T-helper 1 cell treated with Interleukin-12 subunit alpha and Interleukin-12 subunit beta and Interleukin-4 antibody, amounts not matched to agents 30 μg/mL and 1 μg/mL, for 36 hours (primary cell): Measurements from ENCODE around the gene CRNKL1.

Experiments
- H3K27ac Mint-ChIP-seq: one replicate; pipeline ENCODE4 v1.8.0; 2021; ENCODE audit warnings: mild to moderate bottlenecking, mixed read lengths
- H3K27me3 Mint-ChIP-seq: one replicate; pipeline ENCODE4 v1.8.0; 2021; ENCODE audit warnings: low read depth, mixed read lengths
- H3K36me3 Mint-ChIP-seq: one replicate; pipeline ENCODE4 v1.8.0; 2021; ENCODE audit warnings: low read depth, mixed read lengths
- H3K4me1 Mint-ChIP-seq: one replicate; pipeline ENCODE4 v1.8.0; 2021; ENCODE audit warnings: low read depth, mixed read lengths
- H3K4me3 Mint-ChIP-seq: one replicate; pipeline ENCODE4 v1.8.0; 2021; ENCODE audit warnings: mild to moderate bottlenecking, moderate library complexity, mixed read lengths
- H3K9me3 Mint-ChIP-seq: one replicate; pipeline ENCODE4 v1.8.0; 2021; ENCODE audit warnings: mixed read lengths

CRNKL1 gene

DNA sequence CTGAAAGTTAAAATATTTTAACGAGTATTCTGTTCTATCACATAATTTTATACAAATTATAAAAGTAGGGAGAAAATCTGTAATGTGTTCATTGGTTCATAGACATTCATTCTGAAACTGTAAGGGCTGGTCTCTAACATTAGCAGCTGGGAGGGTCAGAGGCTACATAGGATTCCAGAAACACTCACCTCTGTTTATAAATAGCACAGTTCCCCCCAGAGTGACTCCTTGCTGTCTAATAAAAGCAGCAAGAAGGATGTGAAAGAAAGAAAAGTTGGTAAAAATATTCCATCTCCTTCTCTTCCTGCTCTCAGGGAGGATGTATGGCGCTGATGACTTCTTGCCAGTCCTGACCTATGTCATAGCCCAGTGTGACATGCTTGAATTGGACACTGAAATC is 60.4 kb downstream of the CRNKL1 start:
- no peaks in the 10 kb centered on the region for H3K4me1 Mint-ChIP-seq
- no peak overlapping the region for H3K27ac Mint-ChIP-seq
- peaks cover 3% of the 10 kb centered on the region for H3K27me3 Mint-ChIP-seq
- no peak overlapping the region for H3K4me3 Mint-ChIP-seq
- no peaks in the 10 kb centered on the region for H3K9me3 Mint-ChIP-seq
- no peaks in the 10 kb centered on the region for H3K36me3 Mint-ChIP-seq

DNA sequence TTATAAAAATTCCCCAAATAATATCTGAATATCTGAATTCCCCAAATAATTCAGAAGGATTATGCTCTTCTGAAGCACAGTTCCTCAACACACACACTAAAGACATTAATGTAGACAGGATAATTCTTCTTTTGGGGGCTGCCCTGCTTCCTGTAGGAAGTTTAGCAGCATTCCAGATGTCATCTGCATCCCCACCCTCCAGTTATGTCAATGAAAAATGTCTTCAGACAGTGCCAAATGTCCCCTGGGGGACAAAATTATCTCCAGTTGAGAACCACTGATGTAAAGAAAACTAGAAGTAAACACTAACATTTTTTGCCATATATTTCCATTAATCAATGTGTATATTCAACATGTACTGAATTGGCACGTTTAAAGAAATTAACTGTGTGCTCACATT is 61.0 kb downstream of the CRNKL1 start:
- H3K27ac Mint-ChIP-seq: no peak overlapping the region
- peaks cover 3% of the 10 kb centered on the region for H3K27me3 Mint-ChIP-seq
- H3K36me3 Mint-ChIP-seq: no peaks in the 10 kb centered on the region
- no peak overlapping the region for H3K4me3 Mint-ChIP-seq
- H3K9me3 Mint-ChIP-seq: no peaks in the 10 kb centered on the region
- H3K4me1 Mint-ChIP-seq: no peaks in the 10 kb centered on the region

DNA sequence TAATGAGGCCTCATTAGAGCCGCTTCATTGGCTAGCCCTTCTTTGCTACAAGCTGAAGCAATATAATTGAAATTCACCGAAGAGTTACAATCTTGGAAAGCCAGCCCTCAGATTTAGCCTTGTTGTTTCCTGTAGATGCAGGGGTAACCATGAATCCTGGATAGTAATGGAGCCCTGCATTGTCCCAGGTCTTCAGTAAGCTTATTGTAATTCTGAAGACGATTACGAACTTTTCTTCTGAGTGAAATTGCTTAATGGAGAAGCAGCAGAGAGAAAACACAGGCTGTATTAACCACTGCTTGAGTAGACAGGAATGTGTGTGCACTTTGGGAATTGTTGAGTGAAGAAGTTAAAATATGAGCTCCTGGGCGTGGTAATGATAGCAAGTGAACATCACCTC is 61.4 kb downstream of the CRNKL1 start:
- H3K4me3 Mint-ChIP-seq: no peak overlapping the region
- H3K4me1 Mint-ChIP-seq: no peaks in the 10 kb centered on the region
- no peaks in the 10 kb centered on the region for H3K36me3 Mint-ChIP-seq
- no peak overlapping the region for H3K27ac Mint-ChIP-seq
- no peaks in the 10 kb centered on the region for H3K9me3 Mint-ChIP-seq
- H3K27me3 Mint-ChIP-seq: peaks cover 3% of the 10 kb centered on the region

DNA sequence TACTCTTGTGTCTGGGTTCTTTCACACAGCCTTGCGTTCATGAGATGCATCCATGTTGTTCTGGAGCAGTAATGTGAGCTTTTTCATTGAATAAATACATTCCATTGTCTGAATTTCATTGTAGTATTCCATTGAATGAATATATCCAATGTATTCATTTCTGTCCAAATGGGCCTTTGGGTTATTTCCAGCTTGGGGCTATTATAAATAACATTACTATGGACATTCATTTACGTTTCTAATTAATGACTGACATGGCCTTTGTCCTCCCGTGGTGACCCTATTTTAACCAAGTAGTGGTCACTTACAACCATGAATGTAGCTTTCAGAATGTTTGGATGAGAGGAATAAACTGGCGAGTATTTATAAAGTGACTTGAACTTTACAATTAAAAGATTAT is 65.2 kb downstream of the CRNKL1 start:
- H3K9me3 Mint-ChIP-seq: no peaks in the 10 kb centered on the region
- no peak overlapping the region for H3K4me3 Mint-ChIP-seq
- no peaks in the 10 kb centered on the region for H3K27me3 Mint-ChIP-seq
- H3K27ac Mint-ChIP-seq: no peak overlapping the region
- H3K4me1 Mint-ChIP-seq: no peaks in the 10 kb centered on the region
- no peaks in the 10 kb centered on the region for H3K36me3 Mint-ChIP-seq

DNA sequence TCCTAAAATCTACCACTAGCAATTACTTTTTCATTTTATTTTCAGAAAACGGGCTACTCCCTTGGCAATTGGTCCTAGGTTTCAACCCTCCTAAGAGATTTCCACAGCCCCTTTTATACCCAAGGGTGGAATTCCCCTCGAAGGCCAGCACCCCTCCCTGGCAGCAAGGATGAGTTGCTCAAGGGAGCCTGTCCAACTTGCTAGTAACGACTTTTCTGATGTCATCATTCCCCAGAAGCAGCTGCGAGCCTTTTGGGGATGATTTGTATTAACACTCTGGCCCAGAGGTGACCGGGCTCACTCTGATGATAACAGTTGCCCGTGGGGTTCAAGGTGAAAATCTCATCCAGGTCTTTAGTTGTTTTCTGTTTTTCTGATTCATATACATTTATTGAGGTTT is 65.8 kb downstream of the CRNKL1 start:
- H3K36me3 Mint-ChIP-seq: no peaks in the 10 kb centered on the region
- no peak overlapping the region for H3K4me3 Mint-ChIP-seq
- H3K9me3 Mint-ChIP-seq: no peaks in the 10 kb centered on the region
- no peak overlapping the region for H3K27ac Mint-ChIP-seq
- no peaks in the 10 kb centered on the region for H3K4me1 Mint-ChIP-seq
- no peaks in the 10 kb centered on the region for H3K27me3 Mint-ChIP-seq
